ENCODE results near the gene SEMA7A. TPM values are rescaled to one million over a fixed set of nuclear protein-coding genes. Genes with fewer than 3 reads are reported as not detected.

The SEMA7A gene
- total RNA-seq, 1 donor from 2014 or later, result 51.5 TPM

GRCh38 chr15:74415966-74416916, 17.5 kb downstream of the SEMA7A start:
- no peak for DNase-seq

- DNase-seq, result no peak
Measured at GRCh38 chr15:74414603-74415338, 19.0 kb downstream of the SEMA7A start.

GRCh38 chr15:74414081-74414580, 19.6 kb downstream of the SEMA7A start:
- DNase-seq, result no peak

- no peak for DNase-seq
Measured at GRCh38 chr15:74413350-74414080, 20.2 kb downstream of the SEMA7A start.

- no peak for DNase-seq
Measured at GRCh38 chr15:74412159-74412558, 21.6 kb downstream of the SEMA7A start.

- no peak for DNase-seq
Measured at GRCh38 chr15:74411686-74412085, 22.1 kb downstream of the SEMA7A start.

- no peak for DNase-seq
Measured at GRCh38 chr15:74410502-74410901, 23.3 kb downstream of the SEMA7A start.

GRCh38 chr15:74409225-74409624, 24.5 kb downstream of the SEMA7A start:
- DNase-seq, result no peak

GRCh38 chr15:74408815-74409214, 24.9 kb downstream of the SEMA7A start:
- DNase-seq, result no peak

GRCh38 chr15:74408385-74408784, 25.4 kb downstream of the SEMA7A start:
- DNase-seq, result no peak

GRCh38 chr15:74406992-74407705, 26.6 kb downstream of the SEMA7A start:
- peak; percentile 67 for DNase-seq

- no peak for DNase-seq
Measured at GRCh38 chr15:74406517-74406916, 27.2 kb downstream of the SEMA7A start.

- no peak for DNase-seq
Measured at GRCh38 chr15:74405823-74406222, 27.9 kb downstream of the SEMA7A start.

GRCh38 chr15:74403991-74404563, 29.7 kb downstream of the SEMA7A start:
- DNase-seq, result no peak

GRCh38 chr15:74403588-74403919, 30.2 kb downstream of the SEMA7A start:
- no peak for DNase-seq

GRCh38 chr15:74402873-74403587, 30.7 kb downstream of the SEMA7A start:
- DNase-seq, result no peak

- no peak for DNase-seq
Measured at GRCh38 chr15:74402337-74402841, 31.4 kb downstream of the SEMA7A start.

- no peak for DNase-seq
Measured at GRCh38 chr15:74400915-74401757, 32.6 kb downstream of the SEMA7A start.

GRCh38 chr15:74400313-74400860, 33.4 kb downstream of the SEMA7A start:
- DNase-seq, result no peak
